IPS-20b (cell line): ENCODE results near the gene ZNF611.
"Not testable (repeated sequence)": the region's sequence is repeated elsewhere in the genome, so short reads cannot be mapped to it uniquely, and the experiment has no call there.

Experiments used
- H3K27ac ChIP-seq: one replicate; pipeline ENCODE4 v1.5.1; 2013; ENCODE audit warnings: low read length
- H3K27me3 ChIP-seq: 2 replicates; pipeline ENCODE4 v1.6.1; 2013; ENCODE audit warnings: mild to moderate bottlenecking, low read length, inconsistent platforms; ENCODE audit not compliant: insufficient read depth
- H3K36me3 ChIP-seq: 2 replicates; pipeline ENCODE4 v1.6.1; 2013; ENCODE audit warnings: low read depth, mild to moderate bottlenecking, inconsistent platforms, low read length, moderate library complexity; ENCODE audit not compliant: insufficient read depth
- H3K4me1 ChIP-seq: 2 replicates; pipeline ENCODE4 v1.6.1; 2013; ENCODE audit warnings: mild to moderate bottlenecking, control low read depth, inconsistent platforms, low read length, moderate library complexity; ENCODE audit not compliant: insufficient read depth
- H3K4me3 ChIP-seq: 2 replicates; pipeline ENCODE4 v1.5.1; 2013; ENCODE audit warnings: mild to moderate bottlenecking, low read length, inconsistent platforms
- H3K9ac ChIP-seq: 2 replicates; pipeline ENCODE4 v1.6.1; 2013; ENCODE audit warnings: low read depth, mild to moderate bottlenecking, inconsistent platforms, low read length, moderate library complexity
- H3K9me3 ChIP-seq: 2 replicates; pipeline ENCODE4 v1.6.1; 2013; ENCODE audit warnings: mild to moderate bottlenecking, low read depth, low read length, inconsistent platforms; ENCODE audit not compliant: insufficient read depth

The ZNF611 gene

GRCh38 chr19:52715330-52715729, 19.5 kb downstream of the ZNF611 start:
- peaks cover 29% of the 10 kb centered on the region; the same call in 1 of the 2 replicates for H3K27me3 ChIP-seq
- not testable (repeated sequence) for H3K9me3 ChIP-seq, H3K27ac ChIP-seq, H3K9ac ChIP-seq, H3K4me3 ChIP-seq
- peaks cover 53% of the 10 kb centered on the region for H3K36me3 ChIP-seq
- H3K4me1 ChIP-seq, result peaks cover 22% of the 10 kb centered on the region

- Histone ChIP-seq H3K36me3 (peaks cover 52% of the 10 kb centered on the region), H3K4me1 (peaks cover 22% of the 10 kb centered on the region), H3K27me3 (peaks cover 25% of the 10 kb centered on the region; the same call in 1 of the 2 replicates)
- not testable (repeated sequence) for H3K9ac ChIP-seq, H3K4me3 ChIP-seq, H3K27ac ChIP-seq, H3K9me3 ChIP-seq
Measured at GRCh38 chr19:52713051-52713450, 21.8 kb downstream of the ZNF611 start.

GRCh38 chr19:52711661-52712060, 23.2 kb downstream of the ZNF611 start:
- H3K27me3 ChIP-seq, result peaks cover 13% of the 10 kb centered on the region; the same call in 1 of the 2 replicates
- H3K27ac ChIP-seq, H3K9me3 ChIP-seq, H3K4me3 ChIP-seq, H3K9ac ChIP-seq: not testable (repeated sequence)
- peaks cover 11% of the 10 kb centered on the region for H3K4me1 ChIP-seq
- H3K36me3 ChIP-seq, result peaks cover 58% of the 10 kb centered on the region

- Histone ChIP-seq H3K27ac (no peak overlapping the region), H3K4me3 (no peak overlapping the region), H3K9me3 (peaks cover 16% of the 10 kb centered on the region; the same call in 1 of the 2 replicates), H3K36me3 (peaks cover 70% of the 10 kb centered on the region), H3K27me3 (peaks cover 9% of the 10 kb centered on the region; the same call in 1 of the 2 replicates), H3K9ac (no peak overlapping the region), H3K4me1 (peaks cover 2% of the 10 kb centered on the region)
Measured at GRCh38 chr19:52710538-52710937, 24.3 kb downstream of the ZNF611 start.

- H3K27ac ChIP-seq, H3K4me3 ChIP-seq, H3K9ac ChIP-seq, H3K4me1 ChIP-seq, H3K27me3 ChIP-seq: not testable (repeated sequence)
- Histone ChIP-seq H3K9me3 (peaks cover 26% of the 10 kb centered on the region), H3K36me3 (peaks cover 46% of the 10 kb centered on the region)
Measured at GRCh38 chr19:52705615-52706014, 29.2 kb downstream of the ZNF611 start.

GRCh38 chr19:52703917-52704316, 30.9 kb downstream of the ZNF611 start:
- Histone ChIP-seq H3K9ac (no peak overlapping the region), H3K27ac (no peak overlapping the region), H3K36me3 (peaks cover 39% of the 10 kb centered on the region), H3K4me3 (no peak overlapping the region), H3K4me1 (no peaks in the 10 kb centered on the region), H3K27me3 (no peaks in the 10 kb centered on the region), H3K9me3 (peaks cover 26% of the 10 kb centered on the region)

- no peak overlapping the region for H3K9ac ChIP-seq
- peaks cover 19% of the 10 kb centered on the region for H3K36me3 ChIP-seq
- H3K4me1 ChIP-seq, result no peaks in the 10 kb centered on the region
- H3K4me3 ChIP-seq, result no peak overlapping the region
- H3K27ac ChIP-seq, result no peak overlapping the region
- H3K9me3 ChIP-seq, result peaks cover 11% of the 10 kb centered on the region
- no peaks in the 10 kb centered on the region for H3K27me3 ChIP-seq
Measured at GRCh38 chr19:52700673-52701072, 34.2 kb downstream of the ZNF611 start.

GRCh38 chr19:52699555-52699954, 35.3 kb downstream of the ZNF611 start:
- H3K4me3 ChIP-seq, H3K4me1 ChIP-seq, H3K9ac ChIP-seq, H3K27me3 ChIP-seq, H3K9me3 ChIP-seq, H3K36me3 ChIP-seq, H3K27ac ChIP-seq: not testable (repeated sequence)

GRCh38 chr19:52695996-52696395, 38.8 kb downstream of the ZNF611 start:
- Histone ChIP-seq H3K4me3 (no peak overlapping the region), H3K9me3 (no peaks in the 10 kb centered on the region), H3K27ac (no peak overlapping the region), H3K9ac (no peak overlapping the region), H3K4me1 (0 out of 2 replicates have a peak, but pooled peaks cover 1% of the 10 kb centered on the region), H3K27me3 (peaks cover 16% of the 10 kb centered on the region), H3K36me3 (no peaks in the 10 kb centered on the region)

GRCh38 chr19:52694921-52695320, 39.9 kb downstream of the ZNF611 start:
- H3K27ac ChIP-seq, result no peak overlapping the region
- H3K27me3 ChIP-seq, result peaks cover 19% of the 10 kb centered on the region
- 0 out of 2 replicates have a peak, but pooled peaks cover 4% of the 10 kb centered on the region for H3K4me1 ChIP-seq
- H3K4me3 ChIP-seq, result no peak overlapping the region
- no peaks in the 10 kb centered on the region for H3K9me3 ChIP-seq
- no peak overlapping the region for H3K9ac ChIP-seq
- H3K36me3 ChIP-seq, result no peaks in the 10 kb centered on the region

- not testable (repeated sequence) for H3K27ac ChIP-seq, H3K4me1 ChIP-seq, H3K9me3 ChIP-seq, H3K36me3 ChIP-seq, H3K4me3 ChIP-seq, H3K9ac ChIP-seq
- peaks cover 25% of the 10 kb centered on the region for H3K27me3 ChIP-seq
Measured at GRCh38 chr19:52694281-52694680, 40.6 kb downstream of the ZNF611 start.

GRCh38 chr19:52692431-52693008, 42.3 kb downstream of the ZNF611 start:
- H3K9ac ChIP-seq, result no peak overlapping the region
- no peak overlapping the region for H3K27ac ChIP-seq
- no peaks in the 10 kb centered on the region for H3K36me3 ChIP-seq
- peaks cover 30% of the 10 kb centered on the region for H3K27me3 ChIP-seq
- 0 out of 2 replicates have a peak, but pooled peaks cover 4% of the 10 kb centered on the region for H3K4me1 ChIP-seq
- no peak overlapping the region for H3K4me3 ChIP-seq
- no peaks in the 10 kb centered on the region for H3K9me3 ChIP-seq
